Loucy (cell line): ENCODE results near the gene ACAP1.

ENCODE experiments used
- CTCF ChIP-seq: fragments of 200-600 bp; sonication (generic); conservative IDR thresholded peaks from 2 replicates; pipeline ENCODE4 v1.5.1; 2014; ENCODE audit warnings: mild to moderate bottlenecking, antibody characterized with exemption, low read length
- EZH2phosphoT487 ChIP-seq: fragments of 200-600 bp; IDR thresholded peaks from 2 replicates; pipeline ENCODE4 v1.6.1; 2018; ENCODE audit warnings: antibody characterized with exemption, mild to moderate bottlenecking, moderate library complexity, borderline replicate concordance

GRCh38 chr17:7348478-7349242, 12.3 kb downstream of the ACAP1 start:
- TF ChIP-seq CTCF (no peak), EZH2phosphoT487 (no peak)
